GM19395 (cell line): ENCODE results near the gene AMDHD1.
"Not testable (repeated sequence)": the region's sequence is repeated elsewhere in the genome, so short reads cannot be mapped to it uniquely, and the experiment has no call there.

Experiments used
- ATAC-seq: cut with Tn5 transposase; IDR thresholded peaks from one replicate; pipeline ENCODE4 v1.9.1; 2021; ENCODE audit warnings: mild to moderate bottlenecking, moderate library complexity; ENCODE audit not compliant: unreplicated experiment

AMDHD1 gene

DNA sequence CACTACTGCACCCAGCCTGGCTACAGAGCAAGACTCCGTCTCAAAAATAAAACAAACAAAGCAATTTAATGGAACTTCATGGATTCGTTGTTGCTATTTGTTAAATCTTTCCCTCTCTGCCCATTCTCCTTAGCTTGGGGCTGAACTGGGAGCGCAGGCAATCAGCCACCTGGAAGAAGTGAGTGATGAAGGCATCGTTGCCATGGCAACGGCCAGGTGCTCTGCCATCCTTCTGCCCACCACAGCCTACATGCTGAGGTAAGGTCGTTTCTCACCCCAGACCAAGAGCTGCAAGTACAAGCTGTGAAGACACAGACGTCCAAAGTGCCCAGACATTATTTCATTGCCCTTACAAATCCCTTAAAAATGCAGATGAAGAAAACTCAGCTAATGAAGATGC lies 19.1 kb downstream of the AMDHD1 start:
- no peak for ATAC-seq

DNA sequence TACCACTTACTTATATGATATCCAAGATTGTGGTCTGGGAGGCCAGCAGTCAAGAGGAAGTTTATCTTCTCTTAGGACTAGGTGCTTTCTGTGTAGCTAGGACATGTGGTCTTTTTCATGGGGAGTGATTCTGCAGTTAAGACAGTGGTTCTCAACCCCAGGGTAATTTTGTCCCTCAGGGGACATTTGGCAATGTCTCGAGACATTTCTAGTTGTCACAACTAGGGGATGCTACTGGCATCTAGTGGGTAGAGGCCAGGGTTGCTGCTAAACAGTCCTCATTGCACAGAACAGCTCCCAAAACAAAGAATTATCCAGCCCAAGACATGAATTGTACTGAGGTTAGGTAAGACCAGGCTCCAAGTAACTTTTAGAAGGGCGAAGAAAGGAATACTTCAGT lies 20.0 kb downstream of the AMDHD1 start:
- ATAC-seq = no peak

GRCh38 chr12:95966287-95966870 lies 23.2 kb downstream of the AMDHD1 start:
- no peak for ATAC-seq

DNA sequence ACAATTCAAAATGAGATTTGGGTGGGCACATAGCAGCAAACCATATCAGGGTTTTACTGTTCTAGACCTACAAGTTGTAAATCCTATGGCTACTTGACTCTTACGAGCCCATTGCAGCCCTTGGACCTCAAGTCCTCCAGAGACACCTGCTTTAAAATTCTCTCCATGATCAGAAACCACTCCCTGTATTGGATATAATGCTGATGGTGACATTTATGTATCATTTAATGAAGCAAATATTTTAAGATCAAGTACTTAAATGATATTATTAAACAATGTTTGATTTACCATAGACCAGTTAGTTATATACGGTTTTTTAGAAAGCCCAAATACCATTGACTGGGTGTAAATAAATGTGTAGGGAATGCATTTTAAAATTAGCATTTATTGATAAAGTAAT lies 24.2 kb downstream of the AMDHD1 start:
- ATAC-seq = no peak

- ATAC-seq = not testable (repeated sequence)
Observed at GRCh38 chr12:95969116-95969515, 26.0 kb downstream of the AMDHD1 start.

GRCh38 chr12:95970905-95971304 lies 27.8 kb downstream of the AMDHD1 start:
- ATAC-seq = no peak

- ATAC-seq = no peak
Observed at GRCh38 chr12:95972832-95973456, 29.8 kb downstream of the AMDHD1 start.

- no peak for ATAC-seq
Observed at GRCh38 chr12:95974358-95974757, 31.2 kb downstream of the AMDHD1 start.

GRCh38 chr12:95975491-95975890 lies 32.4 kb downstream of the AMDHD1 start:
- no peak for ATAC-seq

DNA sequence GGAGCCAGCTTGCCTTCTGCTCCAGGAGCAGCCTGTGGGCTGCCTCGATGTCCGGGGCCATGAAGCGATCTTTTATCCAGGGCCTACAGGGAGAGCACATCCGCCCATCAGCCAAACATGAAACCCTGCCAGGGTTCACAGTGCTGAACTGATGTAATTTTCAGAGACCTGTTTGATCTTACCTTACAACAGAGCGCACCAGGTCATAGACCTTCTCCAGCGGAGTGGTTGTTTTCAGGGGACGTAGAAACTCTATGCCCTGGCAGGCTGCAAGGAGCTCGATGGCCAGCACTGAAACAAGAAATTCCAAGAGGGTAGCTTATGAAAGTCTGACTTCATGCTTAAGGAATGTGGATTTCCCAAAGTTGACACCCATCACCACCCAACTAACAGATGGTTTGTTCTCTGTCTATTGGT lies 33.3 kb downstream of the AMDHD1 start:
- no peak for ATAC-seq

DNA sequence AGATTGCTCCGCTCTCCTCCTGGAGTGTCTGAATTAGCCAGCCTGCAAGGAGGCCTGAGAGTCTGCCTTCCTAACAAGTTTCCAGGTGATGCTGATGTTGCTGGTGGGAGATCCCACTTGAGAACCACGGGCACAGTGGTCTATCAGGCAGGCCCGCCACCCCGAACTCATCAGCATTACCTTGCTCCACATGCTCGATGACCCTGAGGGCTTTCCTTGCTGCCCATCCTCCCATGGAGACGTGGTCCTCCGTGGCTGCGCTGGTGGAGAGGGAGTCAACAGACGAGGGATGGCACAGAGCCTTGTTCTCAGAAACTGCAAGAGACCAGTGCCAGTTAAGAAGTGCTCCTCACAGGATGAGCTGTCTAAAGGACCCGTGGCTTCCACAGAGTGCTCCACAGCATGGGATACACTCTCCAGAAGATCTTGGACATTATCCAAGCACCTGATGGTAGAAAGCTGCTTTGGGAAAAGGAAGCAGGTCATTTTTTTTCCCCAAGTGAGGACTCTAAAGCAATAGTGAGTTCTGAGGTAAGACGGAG lies 34.7 kb downstream of the AMDHD1 start:
- ATAC-seq = no peak

DNA sequence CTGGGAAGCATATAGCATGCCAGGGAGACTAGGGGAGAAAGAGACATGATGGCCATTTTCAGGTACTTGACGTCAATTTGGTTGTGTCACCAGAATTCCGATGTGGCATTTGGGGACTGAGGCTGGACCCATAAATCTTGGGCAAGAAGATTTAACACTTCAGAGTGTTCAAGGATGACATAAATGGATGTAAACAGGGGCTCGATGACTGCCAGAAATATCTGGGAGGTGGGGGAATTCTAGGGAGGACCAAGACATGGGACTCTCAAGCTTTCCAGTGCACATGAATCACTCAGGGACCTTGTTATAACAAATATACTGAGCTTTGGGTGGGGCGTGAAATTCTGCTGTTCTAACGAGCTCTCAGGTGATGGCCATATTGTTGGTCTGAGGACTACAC lies 35.2 kb downstream of the AMDHD1 start:
- no peak for ATAC-seq

- ATAC-seq = no peak
Observed at GRCh38 chr12:95978774-95979173, 35.6 kb downstream of the AMDHD1 start.

DNA sequence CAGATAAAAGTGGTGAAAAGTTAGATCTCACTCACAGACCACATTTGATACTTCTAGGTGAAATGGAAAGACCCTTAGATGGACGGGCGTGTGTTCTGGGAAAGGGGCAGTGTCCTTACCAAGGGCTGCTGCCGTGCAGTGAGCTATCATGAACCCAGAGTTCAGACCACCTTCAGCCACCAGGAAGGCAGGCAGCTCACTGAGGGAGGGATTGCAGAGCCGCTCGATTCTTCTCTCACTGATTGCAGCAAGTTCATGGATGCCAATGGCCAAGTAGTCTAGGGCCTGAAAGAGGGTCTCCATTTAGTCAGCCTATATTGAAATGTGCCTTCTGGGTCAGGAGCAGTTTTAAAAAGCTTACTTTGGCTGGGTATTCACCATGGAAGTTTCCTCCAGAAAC lies 37.3 kb downstream of the AMDHD1 start:
- no peak for ATAC-seq

DNA sequence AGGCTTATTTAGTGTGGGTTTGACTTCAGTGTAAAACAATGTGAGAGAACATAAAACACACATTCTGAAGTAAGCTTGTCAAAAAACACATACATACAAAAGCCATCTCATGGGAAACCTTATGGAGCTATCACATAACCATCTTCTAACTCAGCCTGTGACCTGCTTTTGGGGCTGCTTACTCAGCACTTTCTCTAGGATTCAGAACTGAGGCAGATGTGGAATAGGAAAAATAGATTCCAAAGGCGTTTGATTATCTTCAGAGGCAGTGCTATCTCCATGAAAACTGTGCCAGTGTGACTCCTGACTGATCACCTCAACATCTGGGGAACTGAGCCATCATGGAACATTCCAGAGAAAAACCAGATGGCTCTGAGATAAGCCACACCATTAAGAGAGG lies 39.5 kb downstream of the AMDHD1 start:
- no peak for ATAC-seq

GRCh38 chr12:95984682-95985081 lies 41.6 kb downstream of the AMDHD1 start:
- no peak for ATAC-seq

DNA sequence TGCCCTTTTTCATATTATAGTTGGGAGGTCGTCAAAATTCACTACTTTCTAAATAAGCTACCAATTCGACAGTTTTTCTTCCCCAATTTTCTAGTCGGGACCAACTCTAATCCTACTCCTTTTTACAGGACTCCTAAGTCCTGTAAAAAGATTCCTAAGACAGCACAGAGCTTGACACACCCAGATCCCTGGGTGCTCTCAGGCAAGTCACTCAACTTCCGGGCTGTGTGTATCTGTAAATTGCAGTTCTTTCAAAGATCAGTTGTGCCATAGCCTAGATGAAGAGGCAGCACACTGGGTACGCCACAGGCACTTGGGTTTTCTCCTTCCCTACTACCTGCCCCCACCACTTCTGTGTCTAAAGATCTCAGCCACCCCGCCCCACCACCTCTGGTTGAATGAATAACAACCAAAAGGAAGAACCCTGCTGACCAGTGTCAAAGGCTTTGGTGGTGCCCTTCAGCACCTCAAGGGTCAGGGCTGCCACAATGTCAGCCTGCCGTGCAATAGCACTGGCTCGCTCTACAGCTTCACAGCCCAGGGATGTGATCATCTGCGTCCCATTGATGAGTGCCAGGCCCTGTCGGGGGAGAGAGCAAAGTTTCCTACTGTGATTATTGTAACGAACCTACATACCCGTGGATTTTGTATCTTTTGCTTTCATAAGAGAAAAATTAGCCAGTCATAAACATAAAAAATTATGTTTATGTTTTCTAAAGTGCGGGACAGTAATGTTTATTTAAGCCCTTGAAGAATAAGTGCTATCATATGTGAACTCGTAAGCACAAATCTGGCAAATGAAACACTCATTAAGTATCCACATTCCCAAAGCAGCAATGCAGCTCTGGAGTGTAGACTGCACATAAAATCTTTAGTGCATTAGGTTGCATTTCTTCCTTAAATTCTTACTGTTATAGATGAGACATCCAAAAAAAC lies 43.8 kb downstream of the AMDHD1 start:
- ATAC-seq = no peak

GRCh38 chr12:95988506-95989275 lies 45.6 kb downstream of the AMDHD1 start:
- ATAC-seq = no peak

- no peak for ATAC-seq
Observed at GRCh38 chr12:95989504-95990123, 46.5 kb downstream of the AMDHD1 start.

- no peak for ATAC-seq
Observed at GRCh38 chr12:95990136-95990535, 47.0 kb downstream of the AMDHD1 start.
